ENCODE measurements around the gene GAL3ST2.

GRCh38 chr2:241820625-241821384 is 44.2 kb downstream of the GAL3ST2 start:
- TF ChIP-seq CTCF (IDR thresholded peaks at IDR 0.05 in 4 of 5, conservative IDR thresholded peaks at IDR 0.05 in 1 of 5) (no peak), POLR2A (IDR thresholded peaks at IDR 0.05) (no peak)

Data from gastrocnemius medialis (tissue), 4 donors.